NCI-H1048 (cell line): ENCODE data around the gene CARD14.
"Not testable (repeated sequence)": the region's sequence is repeated elsewhere in the genome, so short reads cannot be mapped to it uniquely, and the experiment has no call there.

Experiments
- DNase-seq: peaks from one replicate; lab custom pipeline; 2025; lab: John Stamatoyannopoulos, UW

Gene CARD14

GRCh38 chr17:80227156-80227555, 57.3 kb downstream of the CARD14 start:
- no peak for DNase-seq

DNA sequence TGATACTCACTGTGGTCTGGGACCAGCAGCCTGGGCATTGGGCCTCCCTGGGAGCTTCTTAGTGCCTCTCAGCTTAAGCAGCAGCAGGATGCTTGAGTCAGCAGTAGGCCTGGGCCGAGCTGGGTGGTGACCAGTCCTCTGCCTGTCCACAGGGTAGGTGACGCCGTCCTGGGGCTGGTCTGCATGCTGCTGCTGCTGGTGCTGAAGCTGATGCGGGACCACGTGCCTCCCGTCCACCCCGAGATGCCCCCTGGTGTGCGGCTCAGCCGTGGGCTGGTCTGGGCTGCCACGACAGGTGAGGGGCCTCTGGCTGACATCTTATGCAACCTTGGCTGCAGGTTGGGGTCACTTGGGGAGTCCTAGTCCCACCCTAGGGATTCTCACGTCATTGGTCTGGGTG, 57.8 kb downstream of the CARD14 start:
- DNase-seq, result no peak

GRCh38 chr17:80228477-80228876, 58.6 kb downstream of the CARD14 start:
- no peak for DNase-seq

DNA sequence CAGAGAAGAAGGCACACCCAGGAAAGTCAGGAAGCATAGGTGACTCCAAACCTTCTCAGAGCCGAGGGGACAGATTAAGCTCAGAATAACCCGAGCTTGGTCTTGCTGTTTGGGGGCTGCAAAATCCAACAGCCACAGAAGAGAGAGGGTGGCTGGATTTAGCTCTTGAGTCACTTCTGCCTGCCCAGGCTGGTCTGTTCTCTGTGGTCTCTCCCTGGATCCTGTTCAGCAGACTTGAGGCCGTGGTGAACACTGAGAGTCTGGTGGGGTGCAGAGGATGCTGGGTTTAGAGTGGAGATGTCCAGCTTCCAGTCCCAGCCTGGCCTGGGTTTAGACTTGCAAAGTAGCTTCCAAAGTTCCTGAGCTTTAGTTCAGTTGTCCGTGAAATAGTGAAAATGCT, 59.2 kb downstream of the CARD14 start:
- DNase-seq, result no peak

DNA sequence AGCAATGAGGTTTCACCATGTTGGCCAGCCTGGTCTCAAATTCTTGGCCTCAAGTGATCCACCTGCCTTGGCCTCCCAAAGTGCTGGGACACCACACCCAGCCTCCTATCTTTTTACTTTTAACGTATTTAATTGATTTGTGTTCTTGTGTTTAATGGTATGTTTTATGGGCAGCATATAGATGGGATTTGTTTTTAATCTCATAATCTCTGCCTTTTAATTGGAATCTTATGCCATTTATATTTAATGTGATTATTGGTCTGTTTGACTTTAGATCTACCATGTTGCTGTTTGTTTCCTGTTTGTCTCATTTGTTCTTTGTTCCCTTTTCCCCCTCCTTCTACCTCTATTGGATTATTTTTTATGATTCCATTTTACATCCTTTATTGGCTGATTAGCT, 62.6 kb downstream of the CARD14 start:
- no peak for DNase-seq

GRCh38 chr17:80233202-80233601, 63.4 kb downstream of the CARD14 start:
- DNase-seq, result no peak

DNA sequence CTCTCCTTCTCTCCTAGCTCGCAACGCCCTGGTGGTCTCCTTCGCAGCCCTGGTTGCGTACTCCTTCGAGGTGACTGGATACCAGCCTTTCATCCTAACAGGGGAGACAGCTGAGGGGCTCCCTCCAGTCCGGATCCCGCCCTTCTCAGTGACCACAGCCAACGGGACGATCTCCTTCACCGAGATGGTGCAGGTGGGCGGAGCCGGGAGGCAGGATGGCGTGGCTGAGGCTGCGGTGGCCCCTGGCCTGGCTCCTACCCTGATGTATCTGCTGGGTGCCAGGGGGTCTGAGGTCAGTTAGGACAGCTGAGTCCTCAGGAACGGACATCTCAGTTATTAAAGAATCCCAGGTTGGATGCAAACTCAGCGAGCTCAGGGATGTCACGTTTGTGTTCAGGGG, 67.1 kb downstream of the CARD14 start:
- no peak for DNase-seq

DNA sequence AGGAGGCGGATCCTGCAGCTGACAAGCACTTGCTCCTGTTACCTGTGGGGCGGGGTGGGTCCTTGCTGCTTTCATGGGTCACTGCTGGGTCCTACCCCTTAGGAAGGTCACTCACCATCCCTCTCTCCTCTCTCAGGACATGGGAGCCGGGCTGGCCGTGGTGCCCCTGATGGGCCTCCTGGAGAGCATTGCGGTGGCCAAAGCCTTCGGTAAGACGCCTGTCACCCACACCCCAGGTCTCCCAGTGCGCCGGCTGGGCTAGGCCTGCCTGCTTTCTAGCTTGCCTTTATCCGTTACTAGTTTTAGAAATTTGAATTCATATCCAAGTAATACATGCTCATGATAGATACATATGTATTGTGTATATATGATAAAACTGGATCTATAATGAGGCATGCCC, 67.6 kb downstream of the CARD14 start:
- no peak for DNase-seq

DNA sequence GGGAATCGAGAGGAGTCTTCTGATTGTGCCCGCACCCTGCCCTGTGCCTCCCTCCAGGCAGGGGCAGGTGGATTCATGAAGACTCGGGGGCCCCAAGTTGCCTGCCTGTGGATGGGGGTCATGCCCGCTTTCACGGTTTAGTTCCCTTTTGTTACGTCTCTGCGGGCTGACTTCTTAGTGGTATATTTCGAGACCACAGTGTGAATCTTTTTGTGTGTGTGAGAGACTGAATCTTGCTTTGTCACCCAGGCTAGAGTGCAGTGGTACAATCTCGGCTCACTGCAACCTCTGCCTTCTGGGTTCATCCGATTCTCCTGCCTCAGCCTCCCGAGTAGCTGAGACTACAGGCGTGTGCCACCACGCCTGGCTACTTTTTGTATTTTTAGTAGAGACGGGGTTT, 72.7 kb downstream of the CARD14 start:
- DNase-seq, result no peak

DNA sequence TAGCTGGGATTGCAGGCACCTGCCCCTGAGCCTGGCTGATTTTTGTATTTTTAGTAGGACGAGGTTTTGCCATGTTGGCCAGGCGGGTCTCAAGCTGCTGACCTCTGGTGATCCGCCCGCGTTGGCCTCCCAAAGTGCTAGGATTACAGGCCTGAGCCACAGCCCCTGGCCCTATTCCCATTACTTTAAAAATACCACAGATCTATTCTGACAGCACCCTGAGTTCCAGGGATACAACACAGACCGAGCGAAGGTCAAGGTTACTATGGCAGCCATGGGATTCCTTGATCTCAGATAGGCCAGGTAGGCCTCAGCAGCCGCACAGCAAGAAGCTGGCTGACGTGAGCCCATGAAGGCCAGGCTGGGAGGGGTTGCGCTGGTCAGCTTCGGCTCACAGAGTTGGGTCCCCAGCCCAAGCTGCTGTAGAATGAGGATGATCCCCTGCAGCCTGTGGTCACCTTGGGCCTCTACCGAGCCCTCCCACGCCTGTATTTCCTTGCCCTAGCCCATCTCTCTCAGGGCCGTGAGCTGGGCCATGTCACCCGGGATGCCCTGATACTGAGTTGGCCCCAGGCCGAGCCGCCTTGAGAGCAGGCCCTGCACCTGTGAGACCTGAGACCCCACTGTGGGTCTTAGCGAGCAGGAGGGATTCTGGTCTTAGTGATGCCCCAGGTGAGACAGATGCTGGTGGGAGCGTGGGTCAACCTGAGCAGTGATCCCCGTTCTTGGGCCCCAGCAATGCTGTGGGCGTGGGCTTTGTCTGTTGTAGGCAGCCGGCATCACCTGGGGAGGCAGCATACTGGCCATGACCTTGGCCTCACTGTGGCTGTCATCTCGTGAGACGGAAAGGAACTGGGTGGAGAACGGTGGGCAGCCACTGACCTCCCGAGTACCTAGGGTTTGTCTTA, 74.0 kb downstream of the CARD14 start:
- DNase-seq, result no peak

DNA sequence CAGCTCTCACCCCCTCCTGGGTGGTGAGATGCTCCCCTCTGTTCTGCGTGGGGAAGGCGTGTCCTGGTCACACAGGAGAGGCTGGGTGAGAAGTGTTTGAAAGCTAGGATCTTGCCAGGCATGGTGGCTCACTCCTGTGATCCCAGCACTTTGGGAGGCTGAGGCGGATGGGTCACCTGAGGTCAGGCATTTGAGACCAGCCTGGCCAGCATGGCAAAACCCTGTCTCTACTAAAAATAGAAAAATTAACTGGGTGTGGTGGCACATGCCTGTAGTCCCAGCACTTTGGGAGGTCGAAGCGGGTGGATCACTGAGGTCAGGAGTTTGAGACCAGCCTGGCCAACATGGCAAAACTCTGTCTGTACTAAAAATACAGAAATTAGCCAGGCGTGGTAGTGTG, 74.6 kb downstream of the CARD14 start:
- DNase-seq, result not testable (repeated sequence)

GRCh38 chr17:80244871-80245509, 75.2 kb downstream of the CARD14 start:
- DNase-seq, result no peak

DNA sequence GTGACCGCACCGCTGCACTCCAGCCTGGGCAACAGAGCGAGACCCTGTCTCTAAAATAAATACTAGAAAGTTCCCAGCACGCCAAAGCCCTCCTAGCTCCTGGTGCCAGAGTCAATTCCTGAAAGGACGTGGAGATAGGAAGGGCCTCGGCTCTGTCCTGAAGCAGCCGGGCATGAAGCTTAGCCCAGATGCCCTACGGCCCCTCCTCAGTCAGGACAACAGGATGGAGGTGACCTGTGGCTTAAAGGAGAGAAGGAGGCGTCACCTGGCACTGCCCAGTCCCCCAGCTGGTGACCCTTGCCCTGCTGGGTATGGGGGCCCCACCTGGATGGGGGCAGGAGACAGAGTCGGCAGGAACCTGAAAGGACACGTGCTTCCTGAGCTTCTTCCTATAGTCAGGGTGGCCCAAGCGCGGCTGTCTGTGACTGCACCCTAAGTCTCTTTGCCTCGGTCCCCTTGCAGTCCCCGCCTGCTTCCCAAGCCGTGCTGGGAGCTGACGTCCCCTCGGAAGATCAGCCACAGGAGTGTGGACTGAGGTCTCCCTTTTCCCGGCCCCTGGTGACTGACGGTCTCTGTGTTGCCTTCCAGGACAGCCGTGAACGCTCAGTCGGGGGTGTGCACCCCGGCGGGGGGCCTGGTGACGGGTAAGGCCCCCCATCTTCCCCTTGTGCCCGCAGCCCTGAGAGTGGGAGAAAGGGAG, 75.9 kb downstream of the CARD14 start:
- DNase-seq, result no peak

- DNase-seq, result no peak
These were observed 76.4 kb downstream of the CARD14 start for GRCh38 chr17:80246266-80246681.

DNA sequence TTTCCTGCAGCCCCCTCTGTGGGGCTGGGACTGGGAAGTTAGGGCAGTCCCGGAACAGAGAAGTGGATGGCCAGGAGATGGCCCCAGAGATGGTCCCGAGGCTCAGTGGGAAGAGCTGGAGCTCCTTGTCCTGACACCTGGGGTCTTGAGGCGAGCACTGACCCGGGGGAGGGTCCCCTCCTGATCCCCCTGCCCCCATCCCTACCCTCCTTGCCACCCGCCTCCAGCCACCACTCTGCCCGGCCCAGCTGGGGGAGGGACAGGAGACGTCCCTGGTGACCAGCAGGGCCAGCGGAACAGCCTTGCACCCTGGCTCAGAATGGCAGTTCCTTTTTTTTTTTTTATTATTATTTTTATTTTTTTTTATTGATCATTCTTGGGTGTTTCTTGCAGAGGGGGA, 76.9 kb downstream of the CARD14 start:
- no peak for DNase-seq

DNA sequence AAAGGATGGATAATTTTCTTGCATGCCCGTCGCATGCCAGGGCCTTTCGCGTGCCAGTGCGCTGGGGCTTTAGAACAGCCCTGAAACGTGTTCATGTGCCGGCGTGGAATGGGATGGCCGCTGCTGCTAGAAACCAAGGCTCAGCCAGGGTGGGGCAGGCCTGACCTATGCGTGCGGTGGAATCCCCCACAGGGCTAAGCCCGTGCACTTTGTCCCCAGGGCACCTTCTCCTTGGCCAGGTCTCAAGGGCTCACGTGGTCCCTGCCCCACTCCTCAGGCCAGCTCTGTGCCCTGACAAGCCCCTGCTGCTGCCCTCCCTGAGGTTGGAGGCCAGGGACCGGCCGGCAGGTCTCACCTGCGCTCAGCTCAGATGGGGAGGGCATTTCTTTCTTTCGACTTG, 77.7 kb downstream of the CARD14 start:
- no peak for DNase-seq

GRCh38 chr17:80248001-80248893, 78.4 kb downstream of the CARD14 start:
- DNase-seq, result no peak

GRCh38 chr17:80248894-80249710, 79.3 kb downstream of the CARD14 start:
- DNase-seq, result no peak

DNA sequence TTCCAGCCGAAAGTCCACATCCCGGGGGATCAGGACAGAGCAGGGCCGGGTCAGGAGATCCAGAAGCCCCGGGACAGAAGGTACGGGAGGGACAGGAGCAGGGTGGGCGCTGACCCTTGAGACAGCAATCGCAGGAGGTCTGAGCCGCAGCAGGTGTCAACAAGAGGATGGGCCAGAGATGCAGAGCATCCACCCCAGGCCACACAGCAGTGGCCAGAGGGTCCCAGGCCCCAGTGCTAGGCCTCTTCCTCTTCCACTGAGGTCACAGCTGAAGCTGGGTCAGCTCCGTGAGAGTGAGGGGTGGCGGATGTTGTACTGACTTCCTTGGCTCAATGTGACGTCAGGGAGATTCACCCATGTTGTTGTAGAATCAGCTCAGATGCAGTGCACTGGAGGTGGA, 82.1 kb downstream of the CARD14 start:
- DNase-seq, result no peak

DNA sequence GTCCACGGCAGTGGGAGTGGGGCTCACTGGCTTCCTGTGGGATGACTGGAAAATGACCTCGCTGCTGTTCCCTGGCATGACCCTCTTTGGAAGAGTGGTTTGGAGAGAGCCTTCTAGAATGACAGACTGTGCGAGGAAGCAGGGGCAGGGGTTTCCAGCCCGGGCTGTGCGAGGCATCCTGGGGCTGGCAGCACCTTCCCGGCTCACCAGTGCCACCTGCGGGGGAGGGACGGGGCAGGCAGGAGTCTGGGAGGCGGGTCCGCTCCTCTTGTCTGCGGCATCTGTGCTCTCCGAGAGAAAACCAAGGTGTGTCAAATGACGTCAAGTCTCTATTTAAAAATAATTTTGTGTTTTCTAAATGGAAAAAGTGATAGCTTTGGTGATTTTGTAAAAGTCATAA, 83.0 kb downstream of the CARD14 start:
- no peak for DNase-seq
